HepG2 (cell line): ENCODE data around the gene IL16.

Source experiments
- ERF ChIP-seq: IDR thresholded peaks from 2 replicates; pipeline ENCODE4 v1.6.1; 2018; ENCODE audit warnings: missing biosample characterization, missing genetic modification reagents
- IRF2 ChIP-seq: IDR thresholded peaks from 2 replicates; pipeline ENCODE4 v1.6.1; 2018; ENCODE audit warnings: missing genetic modification reagents, missing compliant biosample characterization
- MIER2 ChIP-seq: IDR thresholded peaks from 2 replicates; pipeline ENCODE4 v1.6.1; 2016; ENCODE audit warnings: missing biosample characterization, missing genetic modification reagents
- PCBP1 ChIP-seq: fragments of 200-400 bp; formaldehyde crosslinking; IDR thresholded peaks from 2 replicates; pipeline ENCODE4 v1.6.1; 2017; ENCODE audit warnings: mild to moderate bottlenecking, low read depth, low read length, borderline replicate concordance
- PHF8 ChIP-seq: sonication (generic); formaldehyde crosslinking; IDR thresholded peaks from 2 replicates; pipeline ENCODE4 v1.5.0; 2020; ENCODE audit warnings: missing genetic modification reagents
- POLR2AphosphoS5 ChIP-seq: IDR thresholded peaks from 2 replicates; pipeline ENCODE4 v1.6.1; 2012; ENCODE audit warnings: low read depth, low read length
- TBL1XR1 ChIP-seq: fragments of 150-350 bp; IDR thresholded peaks from 2 replicates; pipeline ENCODE4 v1.6.1; 2014; ENCODE audit warnings: borderline replicate concordance, low read length; ENCODE audit not compliant: partially characterized antibody
- U2AF2 ChIP-seq: fragments of 200-400 bp; formaldehyde crosslinking; IDR thresholded peaks from 2 replicates; pipeline ENCODE4 v1.6.1; 2017; ENCODE audit warnings: low read depth, mild to moderate bottlenecking, low read length
- ZBTB21 ChIP-seq: sonication (generic); formaldehyde crosslinking; IDR thresholded peaks from 2 replicates; pipeline ENCODE4 v1.4.0; 2020; ENCODE audit warnings: missing genetic modification reagents
- ZNF274 ChIP-seq: sonication (generic); formaldehyde crosslinking; IDR thresholded peaks from 2 replicates; pipeline ENCODE4 v1.5.1; 2020; ENCODE audit warnings: mild to moderate bottlenecking, missing genetic modification reagents
- ZNF577 ChIP-seq: sonication (generic); formaldehyde crosslinking; IDR thresholded peaks from 2 replicates; pipeline ENCODE4 v1.4.0; 2020; ENCODE audit warnings: mild to moderate bottlenecking, low read depth, missing genetic modification reagents, borderline replicate concordance
- TF ChIP-seq, protein P1 (sequence below): sonication (generic); formaldehyde crosslinking; IDR thresholded peaks from 2 replicates; pipeline ENCODE4 v1.4.0; 2020; ENCODE audit warnings: missing genetic modification reagents, borderline replicate concordance
- TF ChIP-seq, protein P2 (sequence below): sonication (generic); formaldehyde crosslinking; IDR thresholded peaks from 2 replicates; pipeline ENCODE4 v1.5.0; 2020; ENCODE audit warnings: mild to moderate bottlenecking, missing genetic modification reagents, moderate library complexity

- no peak for TF ChIP-seq ZNF577
- TF ChIP-seq U2AF2 = no peak
- no peak for TF ChIP-seq ZBTB21
- TF ChIP-seq PHF8 (CRISPR knock-in tag) = no peak
- no peak for TF ChIP-seq MIER2 (CRISPR knock-in tag)
- TF ChIP-seq, protein P1, sequence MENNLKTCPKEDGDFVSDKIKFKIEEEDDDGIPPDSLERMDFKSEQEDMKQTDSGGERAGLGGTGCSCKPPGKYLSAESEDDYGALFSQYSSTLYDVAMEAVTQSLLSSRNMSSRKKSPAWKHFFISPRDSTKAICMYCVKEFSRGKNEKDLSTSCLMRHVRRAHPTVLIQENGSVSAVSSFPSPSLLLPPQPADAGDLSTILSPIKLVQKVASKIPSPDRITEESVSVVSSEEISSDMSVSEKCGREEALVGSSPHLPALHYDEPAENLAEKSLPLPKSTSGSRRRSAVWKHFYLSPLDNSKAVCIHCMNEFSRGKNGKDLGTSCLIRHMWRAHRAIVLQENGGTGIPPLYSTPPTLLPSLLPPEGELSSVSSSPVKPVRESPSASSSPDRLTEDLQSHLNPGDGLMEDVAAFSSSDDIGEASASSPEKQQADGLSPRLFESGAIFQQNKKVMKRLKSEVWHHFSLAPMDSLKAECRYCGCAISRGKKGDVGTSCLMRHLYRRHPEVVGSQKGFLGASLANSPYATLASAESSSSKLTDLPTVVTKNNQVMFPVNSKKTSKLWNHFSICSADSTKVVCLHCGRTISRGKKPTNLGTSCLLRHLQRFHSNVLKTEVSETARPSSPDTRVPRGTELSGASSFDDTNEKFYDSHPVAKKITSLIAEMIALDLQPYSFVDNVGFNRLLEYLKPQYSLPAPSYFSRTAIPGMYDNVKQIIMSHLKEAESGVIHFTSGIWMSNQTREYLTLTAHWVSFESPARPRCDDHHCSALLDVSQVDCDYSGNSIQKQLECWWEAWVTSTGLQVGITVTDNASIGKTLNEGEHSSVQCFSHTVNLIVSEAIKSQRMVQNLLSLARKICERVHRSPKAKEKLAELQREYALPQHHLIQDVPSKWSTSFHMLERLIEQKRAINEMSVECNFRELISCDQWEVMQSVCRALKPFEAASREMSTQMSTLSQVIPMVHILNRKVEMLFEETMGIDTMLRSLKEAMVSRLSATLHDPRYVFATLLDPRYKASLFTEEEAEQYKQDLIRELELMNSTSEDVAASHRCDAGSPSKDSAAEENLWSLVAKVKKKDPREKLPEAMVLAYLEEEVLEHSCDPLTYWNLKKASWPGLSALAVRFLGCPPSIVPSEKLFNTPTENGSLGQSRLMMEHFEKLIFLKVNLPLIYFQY (CRISPR knock-in tag) = no peak
- TF ChIP-seq PCBP1 = no peak
- TF ChIP-seq, protein P2, sequence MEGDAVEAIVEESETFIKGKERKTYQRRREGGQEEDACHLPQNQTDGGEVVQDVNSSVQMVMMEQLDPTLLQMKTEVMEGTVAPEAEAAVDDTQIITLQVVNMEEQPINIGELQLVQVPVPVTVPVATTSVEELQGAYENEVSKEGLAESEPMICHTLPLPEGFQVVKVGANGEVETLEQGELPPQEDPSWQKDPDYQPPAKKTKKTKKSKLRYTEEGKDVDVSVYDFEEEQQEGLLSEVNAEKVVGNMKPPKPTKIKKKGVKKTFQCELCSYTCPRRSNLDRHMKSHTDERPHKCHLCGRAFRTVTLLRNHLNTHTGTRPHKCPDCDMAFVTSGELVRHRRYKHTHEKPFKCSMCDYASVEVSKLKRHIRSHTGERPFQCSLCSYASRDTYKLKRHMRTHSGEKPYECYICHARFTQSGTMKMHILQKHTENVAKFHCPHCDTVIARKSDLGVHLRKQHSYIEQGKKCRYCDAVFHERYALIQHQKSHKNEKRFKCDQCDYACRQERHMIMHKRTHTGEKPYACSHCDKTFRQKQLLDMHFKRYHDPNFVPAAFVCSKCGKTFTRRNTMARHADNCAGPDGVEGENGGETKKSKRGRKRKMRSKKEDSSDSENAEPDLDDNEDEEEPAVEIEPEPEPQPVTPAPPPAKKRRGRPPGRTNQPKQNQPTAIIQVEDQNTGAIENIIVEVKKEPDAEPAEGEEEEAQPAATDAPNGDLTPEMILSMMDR (CRISPR knock-in tag) = no peak
- no peak for TF ChIP-seq TBL1XR1
- no peak for TF ChIP-seq ZNF274 (CRISPR knock-in tag)
- no peak for TF ChIP-seq IRF2 (CRISPR knock-in tag)
- no peak for TF ChIP-seq POLR2AphosphoS5
- TF ChIP-seq ERF (CRISPR knock-in tag) = no peak
Measured at GRCh38 chr15:81225161-81225671, 28.5 kb downstream of the IL16 start.
